Measurements from ENCODE around the gene LEKR1.
"Not testable (repeated sequence)": the region's sequence is repeated elsewhere in the genome, so short reads cannot be mapped to it uniquely, and the experiment has no call there.

Gene LEKR1

GRCh38 chr3:156838035-156838434, 11.9 kb downstream of the LEKR1 start:
- no peak for DNase-seq

DNA sequence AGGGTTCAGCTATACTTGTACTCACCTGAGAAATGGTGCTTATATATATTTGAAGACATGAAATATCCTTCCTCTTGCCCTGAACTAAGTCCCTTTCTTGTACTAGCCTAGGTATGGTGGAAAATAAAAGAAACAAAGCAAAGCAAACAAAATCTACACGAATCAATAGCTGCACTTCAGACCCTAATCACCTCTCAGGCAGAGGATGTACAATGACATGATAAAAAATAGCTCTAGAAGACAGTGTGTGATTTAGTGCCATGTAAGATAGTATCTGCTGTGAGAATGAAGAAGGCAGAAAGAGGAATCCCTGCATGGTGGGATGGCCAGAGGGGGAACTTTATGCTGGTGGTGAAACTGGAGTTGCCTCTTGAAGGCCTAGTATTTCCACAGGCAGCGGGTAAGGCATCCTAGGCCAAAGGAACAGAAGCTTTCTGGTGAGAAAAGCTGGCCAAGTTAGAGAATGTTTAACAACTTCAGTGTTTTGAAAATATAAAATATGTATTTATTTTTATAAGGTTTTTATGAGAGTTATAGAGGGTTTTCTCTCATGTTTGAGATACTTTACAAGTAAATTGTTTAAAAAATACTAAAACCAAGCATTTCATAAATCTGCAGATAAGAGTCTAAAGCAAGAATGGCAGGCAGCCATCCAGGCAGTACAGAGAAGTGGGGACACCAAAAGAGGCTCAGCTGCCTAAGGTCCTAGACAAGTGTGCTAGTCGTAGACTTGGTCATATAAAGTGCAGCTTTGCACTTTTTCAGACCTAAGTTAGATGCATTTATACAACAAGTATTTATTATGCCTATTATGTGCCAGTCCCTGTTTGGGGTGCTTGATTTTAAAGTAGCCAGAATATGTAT, 14.9 kb downstream of the LEKR1 start:
- no peak for DNase-seq

GRCh38 chr3:156843071-156843808, 17.1 kb downstream of the LEKR1 start:
- DNase-seq = no peak

GRCh38 chr3:156847752-156848448, 21.7 kb downstream of the LEKR1 start:
- no peak for DNase-seq

DNA sequence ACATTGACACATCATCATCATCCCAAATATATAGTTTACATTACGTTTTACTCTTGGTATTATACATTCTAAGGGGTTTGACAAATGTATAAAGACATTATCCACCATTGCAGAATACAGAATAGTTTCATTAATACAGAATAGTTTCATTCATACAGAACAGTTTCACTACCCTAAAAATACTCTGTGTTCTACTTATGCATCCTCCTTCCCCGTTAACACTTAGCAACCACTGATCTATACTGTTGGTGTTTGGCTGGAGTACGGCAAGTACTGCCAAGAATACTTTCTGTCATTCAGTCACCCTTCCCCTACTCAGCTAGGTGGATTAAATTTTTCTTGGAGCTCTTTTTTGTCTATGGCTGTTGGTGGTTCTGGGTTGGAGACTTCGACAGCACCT, 33.4 kb downstream of the LEKR1 start:
- no peak for DNase-seq

DNA sequence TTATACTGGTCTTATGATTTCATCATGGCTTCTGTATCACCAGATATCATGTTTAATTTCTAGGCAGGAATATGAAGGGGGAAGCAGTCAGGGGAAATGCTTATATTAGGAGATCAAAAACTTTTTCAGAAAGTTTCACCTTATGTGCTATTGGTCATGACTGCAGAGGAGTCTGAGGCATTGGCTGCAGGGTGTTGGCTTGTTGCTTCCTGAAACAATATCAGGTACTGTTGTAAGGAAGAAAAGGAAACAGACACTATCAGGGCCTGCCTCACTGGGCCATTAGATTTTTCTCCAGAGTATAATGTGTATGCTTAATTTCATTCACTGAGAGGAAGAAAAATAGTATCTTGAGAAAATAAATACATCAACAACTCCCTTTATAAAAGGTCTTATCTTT, 34.7 kb downstream of the LEKR1 start:
- DNase-seq = no peak

DNA sequence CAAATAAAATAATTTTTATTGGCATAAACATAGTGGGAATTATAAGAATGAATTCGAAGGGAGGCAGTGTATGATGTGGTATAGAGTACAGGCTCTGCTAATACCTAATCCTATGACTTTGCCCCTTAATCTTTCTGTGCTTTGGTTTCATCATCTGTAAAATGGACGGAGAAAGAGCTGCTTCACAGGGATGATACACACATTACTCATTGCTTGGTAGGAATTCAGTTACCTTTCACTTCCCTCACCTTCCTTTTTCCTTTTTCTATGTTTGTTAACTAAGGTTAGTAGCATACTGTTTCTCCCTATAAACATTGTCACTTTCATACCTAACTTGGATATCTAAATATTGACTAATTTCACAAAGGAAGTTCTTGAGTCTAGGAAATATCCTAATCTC, 36.2 kb downstream of the LEKR1 start:
- DNase-seq = no peak

DNA sequence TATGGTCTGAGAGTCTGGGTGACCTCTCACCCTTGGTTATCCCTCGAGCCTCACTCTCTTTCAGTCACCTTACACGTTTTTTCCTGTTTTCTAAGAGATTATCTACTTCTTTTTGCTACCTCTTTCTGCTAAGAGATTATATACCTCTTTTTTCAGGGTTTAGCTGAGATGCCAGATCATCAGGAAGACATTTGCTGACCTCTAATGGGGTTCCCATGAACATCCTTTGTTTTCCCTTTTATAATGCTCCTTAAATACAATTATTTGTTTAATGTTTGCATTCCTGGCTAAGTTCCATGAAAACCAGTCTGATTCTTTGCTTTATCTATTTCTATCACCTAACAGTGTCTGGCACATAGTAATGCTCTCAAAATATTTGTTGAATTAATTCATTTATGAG, 39.6 kb downstream of the LEKR1 start:
- DNase-seq = peak; percentile 30

- no peak for DNase-seq
These were observed 41.0 kb downstream of the LEKR1 start for GRCh38 chr3:156867174-156867573.

DNA sequence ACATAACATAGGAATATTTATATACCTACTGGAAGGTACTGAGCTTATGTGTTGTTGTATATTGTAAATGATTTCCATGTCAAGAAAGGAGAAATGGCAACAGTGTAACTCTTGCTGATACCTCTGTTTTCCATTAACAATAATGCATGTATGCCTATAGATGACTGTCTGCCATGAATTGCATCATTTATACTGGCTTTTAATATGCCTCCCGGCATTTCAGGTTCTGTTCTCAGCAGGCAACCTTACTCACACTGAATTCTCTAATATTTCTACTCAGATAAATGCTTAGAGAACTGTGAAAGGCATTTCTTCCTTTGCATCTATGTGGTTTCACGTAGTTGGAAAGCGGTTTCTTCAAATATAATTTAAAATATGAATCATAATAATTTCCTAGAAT, 41.8 kb downstream of the LEKR1 start:
- no peak for DNase-seq

GRCh38 chr3:156873906-156874305, 47.8 kb downstream of the LEKR1 start:
- no peak for DNase-seq

DNA sequence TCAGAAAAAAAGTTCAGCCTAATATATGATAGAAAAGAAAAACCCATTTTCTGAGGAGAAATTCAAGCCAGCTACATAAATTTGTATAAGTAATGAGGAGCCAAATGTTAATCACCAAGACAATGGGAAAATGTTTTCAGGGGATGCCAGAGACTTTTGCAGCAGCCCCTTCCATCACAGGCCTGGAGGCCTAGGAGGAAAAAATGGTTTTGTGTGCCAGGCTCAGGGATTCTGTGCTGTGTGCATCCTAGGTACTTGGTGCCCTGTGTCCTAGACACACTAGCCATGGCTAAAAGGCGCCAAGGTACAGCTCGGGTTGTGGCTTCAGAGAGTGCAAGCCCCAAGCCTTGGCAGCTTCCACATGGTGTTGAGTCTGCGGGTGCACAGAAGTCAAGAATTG, 53.3 kb downstream of the LEKR1 start:
- not testable (repeated sequence) for DNase-seq

GRCh38 chr3:156885761-156886160, 59.6 kb downstream of the LEKR1 start:
- no peak for DNase-seq

GRCh38 chr3:156888176-156888575, 62.0 kb downstream of the LEKR1 start:
- no peak for DNase-seq

DNA sequence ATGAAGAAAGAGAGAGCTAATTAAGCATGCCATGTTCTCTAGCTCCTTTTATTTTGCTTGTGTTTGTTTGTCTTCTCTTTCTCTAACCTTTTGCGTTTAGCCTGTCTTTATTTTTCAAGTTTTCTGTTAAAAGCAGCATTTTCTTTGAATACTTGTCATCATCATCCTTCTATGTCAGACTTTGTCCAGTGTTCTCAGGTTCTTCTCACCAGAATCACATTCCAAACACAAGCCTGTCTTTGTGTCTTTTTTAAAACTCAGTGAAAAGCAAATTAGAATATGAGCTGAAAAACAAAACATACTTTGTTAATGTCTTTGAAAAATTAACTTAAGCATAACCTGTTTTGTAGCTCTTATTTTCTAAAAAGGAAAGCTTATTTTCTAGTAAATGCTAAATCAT, 62.4 kb downstream of the LEKR1 start:
- no peak for DNase-seq

DNA sequence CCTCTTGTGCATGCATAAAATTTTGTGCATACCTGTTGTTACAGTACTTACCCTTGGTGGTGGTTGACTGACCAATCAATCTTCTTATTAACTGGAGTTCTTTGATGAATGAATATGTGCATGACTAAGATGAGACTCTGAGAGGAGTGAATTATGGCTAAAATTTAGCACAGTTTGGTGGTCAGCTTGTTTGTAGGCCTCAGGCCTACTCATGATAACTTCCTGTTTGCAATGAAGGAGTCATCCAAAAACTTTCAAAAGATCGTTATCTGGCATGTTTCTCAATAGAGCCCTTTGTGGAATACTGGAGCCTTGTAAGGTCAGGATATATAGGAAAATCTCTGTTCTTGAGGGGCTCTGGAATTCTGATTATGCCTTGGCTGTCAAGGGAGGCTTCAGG, 66.5 kb downstream of the LEKR1 start:
- peak; percentile 68 for DNase-seq

- DNase-seq = not testable (repeated sequence)
These were observed 69.2 kb downstream of the LEKR1 start for GRCh38 chr3:156895374-156895773.

DNA sequence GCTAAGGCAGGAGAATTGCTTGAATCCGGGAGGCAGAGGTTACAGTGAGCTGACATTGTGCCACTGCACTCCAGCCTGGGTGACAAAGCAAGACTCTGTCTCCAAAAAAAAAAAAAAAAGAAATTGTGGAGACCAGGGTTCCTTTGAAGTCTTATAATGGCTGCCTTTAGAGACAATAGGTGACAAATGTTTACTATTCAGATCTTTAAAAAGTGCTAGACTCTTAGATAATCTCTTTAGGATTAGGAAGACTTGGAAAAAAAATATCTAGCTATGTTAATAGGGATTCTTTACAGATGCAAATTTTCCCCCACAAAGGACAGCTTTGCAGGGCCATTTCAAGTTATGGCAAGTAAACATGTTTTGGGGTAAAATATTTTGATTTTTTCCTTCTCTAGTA, 71.7 kb downstream of the LEKR1 start:
- DNase-seq = not testable (repeated sequence)

DNA sequence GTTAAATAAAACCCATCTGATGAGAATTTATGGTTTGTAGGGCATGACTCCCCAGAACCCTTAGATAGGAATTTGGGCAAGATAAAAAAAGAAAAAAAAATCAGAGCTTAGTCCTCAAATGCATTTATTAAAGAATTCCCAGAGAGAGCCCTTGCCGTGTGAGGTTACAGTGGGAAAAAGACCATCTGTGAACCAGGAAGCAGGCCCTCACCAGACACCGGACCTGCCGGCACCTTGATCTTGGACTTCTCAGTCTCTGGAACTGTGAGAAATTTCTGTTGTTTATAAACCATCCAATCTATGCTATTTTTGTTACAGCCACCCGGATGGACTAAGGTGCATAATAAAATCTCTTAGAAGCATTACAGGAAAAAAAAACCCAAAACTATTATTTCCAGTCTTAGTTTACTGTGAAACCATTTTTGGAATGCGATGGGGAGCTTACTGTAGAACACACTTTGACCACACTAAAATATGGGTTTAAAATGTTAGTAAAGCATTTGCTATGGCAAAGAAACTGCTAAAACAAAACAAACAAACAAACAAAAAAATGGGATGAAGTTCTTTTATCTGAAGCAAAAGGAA, 72.2 kb downstream of the LEKR1 start:
- DNase-seq = no peak

DNA sequence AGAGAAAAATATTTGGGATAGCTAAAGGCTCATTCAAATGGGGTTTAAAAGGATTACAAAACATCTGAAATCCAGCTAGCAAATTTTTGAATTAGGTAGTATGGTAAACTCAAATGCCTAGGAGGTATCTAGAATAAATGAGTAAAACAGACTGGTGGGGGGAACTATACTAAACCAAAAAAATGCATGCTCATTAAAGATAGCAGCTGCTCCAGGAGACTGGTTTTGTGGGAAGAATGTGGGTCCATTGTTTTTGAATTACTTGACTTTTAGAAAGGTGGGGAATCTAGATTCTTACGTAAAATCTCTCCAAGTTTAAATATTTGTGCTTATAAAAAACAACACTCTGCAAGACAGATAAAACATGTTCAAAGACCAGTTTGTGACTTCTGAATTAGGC, 73.8 kb downstream of the LEKR1 start:
- DNase-seq = no peak

DNA sequence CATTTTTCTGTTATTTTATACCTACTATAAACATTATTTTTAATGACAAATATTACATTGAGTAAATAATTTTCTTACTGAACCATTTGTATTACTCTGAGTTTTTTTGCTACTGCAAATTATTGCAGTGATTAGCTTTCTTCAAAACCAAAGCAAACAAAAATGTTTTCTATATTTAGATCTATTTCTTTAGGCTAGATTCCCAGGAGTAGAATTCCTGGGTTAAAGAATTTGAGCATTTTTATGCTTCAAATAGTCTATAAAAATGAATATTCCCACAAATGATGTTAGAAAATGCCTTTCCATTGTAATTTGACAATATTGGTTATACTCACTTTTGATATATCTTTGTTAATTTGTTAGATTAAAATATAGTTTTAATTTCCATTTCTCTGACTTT, 76.8 kb downstream of the LEKR1 start:
- DNase-seq = no peak

DNA sequence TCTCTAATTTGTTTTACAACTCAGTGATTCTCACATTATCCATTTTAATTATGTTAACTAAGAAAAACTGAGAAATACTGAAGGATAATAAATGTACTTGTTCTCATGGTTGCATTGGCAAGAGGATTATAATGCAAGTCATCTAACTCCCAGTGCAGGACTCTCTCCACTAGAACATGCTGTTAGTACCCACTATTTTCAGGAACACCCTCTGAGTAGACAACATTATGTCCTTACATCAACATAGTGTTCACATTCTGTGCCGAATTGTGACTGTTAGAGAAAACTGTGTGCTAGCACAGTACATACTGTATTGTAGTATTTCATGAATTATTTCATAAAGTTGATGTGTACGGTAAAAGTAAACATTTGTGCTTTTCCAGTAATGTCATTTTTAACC, 80.1 kb downstream of the LEKR1 start:
- no peak for DNase-seq

GRCh38 chr3:156908398-156908797, 82.2 kb downstream of the LEKR1 start:
- DNase-seq = no peak

Data from fibroblast of skin of abdomen (primary cell).